GM12878 (cell line): ENCODE results near the gene FXYD4. TPM values are rescaled to one million over a fixed set of nuclear protein-coding genes. Genes with fewer than 3 reads are reported as not detected.

ENCODE experiments used
- ATAC-seq: fragments of 200-7000 bp; cut with Tn5 transposase; 3 replicates; pipeline ENCODE4 v1.9.1; 2020; ENCODE audit warnings: mild to moderate bottlenecking, moderate library complexity
- BruUV-seq: library from RNA; stranded (reverse); fragments of 400-500 nt; replicated peaks from 2 replicates; lab custom pipeline; 2021; lab: Mats Ljungman, UMichigan
- CTCF ChIA-PET: fragments of 300-600 bp; sonication (Branson Sonifier 250); formaldehyde crosslinking; extraction: SDS; loops from one replicate; lab custom pipeline; 2021; ENCODE audit warnings: inconsistent platforms; lab: Yijun Ruan, JAX
- POLR2A ChIA-PET: fragments of 350-600 bp; formaldehyde crosslinking; extraction: SDS; loops from one replicate; lab custom pipeline; 2021; ENCODE audit warnings: inconsistent platforms; lab: Charles Lee
- RAD21 ChIA-PET: fragments of 300-600 bp; sonication (Branson Sonifier 250); formaldehyde crosslinking; loops from one replicate; lab custom pipeline; 2023; ENCODE audit warnings: antibody characterized with exemption; ENCODE audit not compliant: unreplicated experiment; lab: Charles Lee
- SMC1A ChIA-PET: fragments of 300-600 bp; sonication (Branson Sonifier 250); formaldehyde crosslinking; loops from one replicate; lab custom pipeline; 2023; ENCODE audit not compliant: unreplicated experiment, uncharacterized antibody; lab: Charles Lee
- DNase-seq: peaks from one replicate; pipeline ENCODE4 v3.0.0-alpha.2; 2011; ENCODE audit warnings: low read depth, low spot score
- FAIRE-seq: peaks from 3 replicates; lab custom pipeline; 2011; peaks lifted over from hg19 to GRCh38; lab: Jason Lieb, UNC
- H2AFZ ChIP-seq: 2 replicates; pipeline ENCODE4 v1.6.0; 2011; ENCODE audit warnings: low read depth, low read length, control low read depth; ENCODE audit not compliant: control insufficient read depth
- H3K27ac ChIP-seq: 2 replicates; pipeline ENCODE4 v1.5.1; 2011; ENCODE audit warnings: control low read depth; ENCODE audit not compliant: control insufficient read depth, insufficient read depth
- H3K27me3 ChIP-seq, 2 experiments: replicated peaks in 1 of 2; 2 replicates each; pipeline versions ENCODE4 v1.6.0 to v1.6.1; 2011; ENCODE audit warnings: low read length in 1 of 2; ENCODE audit not compliant: control insufficient read depth in 2 of 2, insufficient read depth in 2 of 2
- H3K36me3 ChIP-seq, 2 experiments: 2 replicates each; pipeline ENCODE4 v1.5.1; 2011; ENCODE audit warnings: low read length in 1 of 2; ENCODE audit not compliant: control insufficient read depth in 2 of 2, insufficient read depth in 2 of 2
- H3K4me1 ChIP-seq: 2 replicates; pipeline ENCODE4 v1.6.1; 2011; ENCODE audit warnings: mild to moderate bottlenecking, low read length, moderate library complexity, mixed read lengths; ENCODE audit not compliant: control insufficient read depth, insufficient read depth
- H3K4me2 ChIP-seq: 2 replicates; pipeline ENCODE4 v1.6.0; 2011; ENCODE audit warnings: control low read depth; ENCODE audit not compliant: control insufficient read depth, insufficient read depth
- H3K4me3 ChIP-seq: fragments of 200-600 bp; sonication (generic); 2 replicates; pipeline ENCODE4 v1.5.1; 2016
- H3K79me2 ChIP-seq: 2 replicates; pipeline ENCODE4 v1.6.0; 2011; ENCODE audit warnings: low read length; ENCODE audit not compliant: control insufficient read depth, insufficient read depth
- H3K9ac ChIP-seq: 2 replicates; pipeline ENCODE4 v1.8.0; 2011; ENCODE audit warnings: low read length, control low read depth, mixed read lengths; ENCODE audit not compliant: control insufficient read depth, insufficient read depth
- H3K9me3 ChIP-seq: replicated peaks from 3 replicates; pipeline ENCODE4 v1.5.1; 2011; ENCODE audit warnings: mild to moderate bottlenecking, low read length; ENCODE audit not compliant: control insufficient read depth, insufficient read depth
- H4K20me1 ChIP-seq: 2 replicates; pipeline ENCODE4 v1.6.0; 2011; ENCODE audit not compliant: control insufficient read depth, insufficient read depth
- CTCF ChIP-seq, 3 experiments: IDR thresholded peaks in 2 of 3; conservative IDR thresholded peaks in 1 of 3; 2 replicates each; pipeline ENCODE4 v1.5.1; 2011; ENCODE audit warnings: low read depth in 3 of 3, low read length in 3 of 3, mild to moderate bottlenecking in 3 of 3, control low read depth in 2 of 3, moderate library complexity in 2 of 3, inconsistent platforms in 1 of 3, mixed read lengths in 1 of 3; ENCODE audit not compliant: control insufficient read depth in 2 of 3, insufficient read depth in 1 of 3; ENCODE audit errors: extremely low read depth in 1 of 3
- HCFC1 ChIP-seq: fragments of 150-350 bp; IDR thresholded peaks from 2 replicates; pipeline ENCODE4 v1.6.1; 2014; ENCODE audit warnings: low read length
- NFIC ChIP-seq: IDR thresholded peaks from 2 replicates; pipeline ENCODE4 v1.6.1; 2012; ENCODE audit warnings: low read depth, mild to moderate bottlenecking, inconsistent platforms, low read length, moderate library complexity
- USF1 ChIP-seq: IDR thresholded peaks from 2 replicates; pipeline ENCODE4 v1.6.1; 2011; ENCODE audit warnings: borderline replicate concordance, low read depth, mild to moderate bottlenecking, moderate library complexity, mixed read lengths, low read length; ENCODE audit not compliant: insufficient read depth; ENCODE audit errors: extremely low read length
- WGBS: methylation state at CpG from one replicate; pipeline ENCODE4 v1.1.6; 2016; ENCODE audit warnings: low lambda C conversion rate; ENCODE audit not compliant: insufficient replicate concordance, insufficient coverage; ENCODE audit errors: missing lambda C conversion rate; 5-methylcytosine and 5-hydroxymethylcytosine counted together
- in situ Hi-C: fragments of 300-500 bp; cut with MboI; formaldehyde crosslinking; loops from 9 replicates; pipeline ENCODE4 v1.14.3; 2018; ENCODE audit warnings: mixed read lengths
- intact Hi-C: fragments of 100-400 bp; cut with micrococcal nuclease; formaldehyde crosslinking; loops from one replicate; pipeline ENCODE4 v1.14.2; 2022; ENCODE audit not compliant: unreplicated experiment
- polyA plus RNA-seq, 11 experiments: library from polyadenylated mRNA; depleted of rRNA in 4 of 11; unstranded in 6 of 11; stranded (reverse) in 5 of 11; fragments of >200 nt; fragmentation: Nextera tagmentation in 4 of 11; fragmentation: Illumina TruSeq in 1 of 11; extraction: Ambion mirVana in 4 of 11; extraction: Trizol in 1 of 11; gene quantifications; 1 replicate in 1 of 11; 2 replicates in 10 of 11; pipeline versions ENCODE4 v1.2.1 to v1.2.3, GENCODE V29; 2011 to 2016; ENCODE audit warnings: inconsistent platforms in 2 of 11, missing spikeins in 2 of 11, low read depth in 1 of 11
- total RNA-seq, 4 experiments: library from RNA; depleted of rRNA in 3 of 4; stranded (reverse); fragments of >200 nt in 3 of 4; fragmentation: Illumina TruSeq in 1 of 4; extraction: Trizol in 1 of 4; gene quantifications; 2 replicates each; pipeline versions ENCODE4 v1.2.1 to v1.2.3, GENCODE V29; 2013 to 2021

Gene FXYD4
- total and polyA plus RNA-seq, 10 of the 15 experiments (the other 5 are each of a cell fraction or from before 2014, with no cell fraction given) = not detected

GRCh38 chr10:43352951-43353350 lies 18.5 kb upstream of the FXYD4 start:
- H3K27ac ChIP-seq = no peak overlapping the region
- H3K4me1 ChIP-seq = no peaks in the 10 kb centered on the region
- H3K4me2 ChIP-seq = no peak overlapping the region
- WGBS = 39% methylated on average over 7 of the region's 7 CpGs
- H4K20me1 ChIP-seq = no peaks in the 10 kb centered on the region
- FAIRE-seq = no peak
- intact Hi-C loops (no loop called here), in situ Hi-C loops (loop anchor here (25.0 kb wide), 1 partner anchor 141 kb away; no protein-coding TSS in a partner anchor)
- DNase-seq = no peak
- no peaks in the 10 kb centered on the region for H3K79me2 ChIP-seq
- peaks cover 0 to 2% of the 10 kb centered on the region in 2 experiments; a peak in 1 of 4 replicates for H3K27me3 ChIP-seq
- no peaks in the 10 kb centered on the region for H3K9me3 ChIP-seq
- no peak overlapping the region for H3K9ac ChIP-seq
- RAD21 ChIA-PET = interaction anchor here (1.3 kb wide), 1 partner anchor 8 kb away, joined by 3 read pairs; no protein-coding TSS in a partner anchor
- no peaks in the 10 kb centered on the region for H3K36me3 ChIP-seq
- no peak for TF ChIP-seq NFIC
- TF ChIP-seq USF1 = no peak
- no peak for TF ChIP-seq CTCF (IDR thresholded peaks at IDR 0.05 in 2 of 3, conservative IDR thresholded peaks at IDR 0.05 in 1 of 3; ENCODE audit: control insufficient read depth in 2 of 3, extremely low read depth in 1 of 3, insufficient read depth in 1 of 3, low read depth in 3 of 3, low read length in 3 of 3)
- no peak for TF ChIP-seq HCFC1
- TF ChIP-seq, all 136 proteins: peak for 0
- Histone ChIP-seq H2AFZ (no peak overlapping the region), H3K4me3 (no peak overlapping the region)
- SMC1A ChIA-PET = no interaction called here
- POLR2A ChIA-PET = no interaction called here
- no TSS peak for BruUV-seq
- CTCF ChIA-PET = interaction anchor here (1.9 kb wide), 1 partner anchor 42 kb away, joined by 7 read pairs; no protein-coding TSS in a partner anchor
- no peak for ATAC-seq
